Measurements from ENCODE around the gene BRD9.
"Not testable (repeated sequence)": the region's sequence is repeated elsewhere in the genome, so short reads cannot be mapped to it uniquely, and the experiment has no call there.

Gene BRD9

GRCh38 chr5:900781-901180 lies 8.2 kb upstream of the BRD9 start:
- no peak for DNase-seq

- DNase-seq = no peak
Measured at GRCh38 chr5:893711-894110, 1.1 kb upstream of the BRD9 start.

DNA sequence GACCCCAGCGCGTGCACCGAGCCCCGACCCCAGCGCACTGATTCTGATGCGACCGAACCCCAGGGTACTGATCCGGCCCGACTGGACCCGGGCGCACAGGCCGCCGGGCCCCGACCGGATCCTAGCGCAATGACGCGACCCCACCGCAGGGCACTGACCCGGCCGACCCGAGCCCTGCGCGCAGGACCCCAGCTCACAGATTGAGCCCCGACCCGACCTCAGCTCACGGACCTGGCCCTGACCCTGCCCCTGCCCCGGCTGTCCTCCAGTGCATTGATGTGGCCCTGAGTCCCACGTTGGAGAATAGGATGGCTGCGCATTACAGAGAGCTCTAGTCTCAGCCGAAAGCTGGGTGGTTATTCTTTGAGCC lies 521 bp upstream of the BRD9 start:
- no peak for DNase-seq

DNA sequence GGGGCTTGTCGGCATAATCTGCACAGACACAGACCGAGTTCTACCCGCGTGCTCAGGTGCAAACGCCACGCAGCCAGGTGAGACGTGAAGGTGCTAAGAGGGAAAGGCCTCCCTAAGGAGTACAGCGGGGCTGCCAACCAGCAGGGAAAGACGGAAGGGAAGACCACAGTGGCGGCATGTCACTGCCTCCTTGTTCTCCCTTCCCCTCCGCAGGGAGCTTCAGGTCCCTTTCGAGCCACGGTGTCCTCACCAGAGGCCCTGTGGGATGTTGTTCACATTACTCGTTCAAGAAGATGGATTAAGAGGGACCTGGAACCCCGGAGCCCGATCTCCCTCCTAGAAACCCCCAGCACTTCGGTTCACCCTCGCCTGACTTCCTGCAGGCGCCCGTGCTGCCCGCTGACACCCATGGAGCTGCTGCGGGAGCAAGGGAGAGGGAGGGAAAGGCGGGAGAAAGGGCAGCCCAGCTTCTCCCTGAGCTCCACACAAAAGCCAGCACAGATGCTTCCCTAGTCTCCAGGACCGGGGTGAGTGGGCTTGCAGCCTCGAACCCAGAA lies 686 bp downstream of the BRD9 start:
- peak; percentile 4 for DNase-seq

DNA sequence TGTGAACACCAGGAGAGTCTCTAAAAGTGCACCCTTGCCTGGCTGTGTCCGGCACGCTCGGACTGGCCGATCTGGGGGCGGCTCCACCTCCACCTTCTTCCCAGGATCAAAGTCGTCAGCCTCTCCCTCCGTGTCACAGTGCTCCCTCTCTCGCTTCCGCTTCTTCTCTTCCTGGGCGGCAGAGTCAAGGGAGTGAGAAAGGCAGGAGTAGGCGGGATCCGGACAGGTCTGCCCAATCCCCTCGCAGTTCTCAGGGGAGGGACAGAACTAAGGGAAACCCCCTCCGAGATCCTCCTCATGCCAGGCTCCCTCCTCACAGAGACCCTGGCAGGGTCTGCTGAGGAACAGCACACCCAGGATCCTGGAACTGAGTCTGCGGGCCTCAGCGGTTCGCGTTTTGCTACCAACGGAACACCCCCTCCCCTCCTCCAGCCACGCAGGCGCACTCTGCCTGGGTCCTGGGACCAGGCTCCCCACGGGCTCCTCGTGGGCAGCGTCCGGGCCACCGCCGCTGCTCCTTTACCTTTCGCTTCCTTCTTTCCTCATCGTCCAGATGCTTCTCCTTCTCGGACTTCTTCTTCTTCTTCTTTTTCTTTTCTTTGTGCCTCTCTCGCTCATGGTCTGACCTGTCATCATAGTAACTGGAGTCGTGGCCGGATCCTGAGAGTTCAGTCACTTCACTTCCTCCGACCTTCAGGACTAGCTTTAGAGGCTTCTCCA lies 1.3 kb downstream of the BRD9 start:
- peak; percentile 12 for DNase-seq

- DNase-seq = no peak
Measured at GRCh38 chr5:889075-889710, 3.4 kb downstream of the BRD9 start.

DNA sequence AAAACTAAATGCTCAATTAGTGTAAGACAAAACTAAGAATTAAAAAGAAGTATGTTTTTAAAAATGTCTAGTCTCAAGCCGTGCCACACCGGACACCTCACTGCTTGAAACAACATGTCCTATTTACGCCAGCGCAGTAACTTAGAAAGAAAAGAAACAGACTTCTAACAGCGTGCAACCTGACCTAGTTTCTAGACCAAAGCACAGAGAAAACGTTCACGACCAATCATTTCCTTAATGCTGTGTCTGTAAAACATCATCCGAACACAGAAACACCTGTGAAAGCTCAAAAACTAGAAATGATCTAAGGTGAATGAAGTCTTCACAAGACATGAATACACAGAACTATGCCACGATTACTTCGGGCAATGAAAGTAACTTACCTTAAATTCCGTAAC lies 4.0 kb downstream of the BRD9 start:
- DNase-seq = no peak

- DNase-seq = no peak
Measured at GRCh38 chr5:887947-888637, 4.5 kb downstream of the BRD9 start.

DNA sequence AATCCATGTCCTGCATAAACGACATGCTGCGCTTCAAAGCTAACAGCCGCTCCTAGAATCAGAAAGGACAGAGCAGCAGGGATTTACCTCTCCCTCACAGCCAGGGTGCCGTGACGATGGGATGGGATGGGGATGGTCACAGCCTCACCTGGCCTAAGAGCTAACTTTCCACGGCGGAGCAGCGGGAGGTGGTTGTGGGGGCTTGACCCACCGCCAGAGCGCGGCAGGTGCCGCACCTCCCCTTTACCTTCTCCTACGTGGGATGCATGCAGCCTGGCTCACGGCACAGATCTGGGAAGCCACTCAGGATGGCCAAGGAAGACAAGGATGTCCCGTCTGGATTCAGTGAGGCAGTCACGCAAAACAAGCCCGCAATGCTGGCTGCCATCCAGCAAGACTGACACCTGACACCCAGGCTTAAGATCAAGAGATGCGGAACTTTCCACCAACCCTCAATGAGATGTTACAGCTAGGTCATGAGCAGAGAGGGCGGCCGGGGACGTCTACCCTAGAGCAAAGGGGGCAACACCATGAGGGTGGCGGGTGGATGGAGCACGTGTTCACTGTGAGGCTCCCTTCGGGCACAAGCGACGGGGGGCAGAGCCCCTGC lies 5.8 kb downstream of the BRD9 start:
- DNase-seq = no peak

DNA sequence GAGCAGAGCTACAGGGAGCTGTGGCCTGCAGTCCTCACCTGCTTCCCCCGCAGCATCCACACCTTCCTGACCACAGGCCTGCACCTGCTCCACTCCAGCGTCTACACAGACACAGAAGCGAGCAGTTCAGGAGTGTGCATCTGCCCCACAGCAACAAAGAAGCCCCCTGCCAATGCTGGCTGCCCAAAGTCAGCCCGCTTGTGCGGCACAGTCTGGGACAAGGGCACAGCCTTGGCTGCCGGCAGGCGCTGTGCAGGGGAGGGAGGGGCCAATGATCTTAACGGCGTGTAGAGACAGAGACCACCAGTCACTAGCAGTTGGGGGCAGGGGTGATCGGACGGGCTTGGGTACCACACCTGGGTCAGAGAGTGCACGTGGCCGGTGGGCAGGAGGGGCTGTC lies 6.6 kb downstream of the BRD9 start:
- DNase-seq = no peak

DNA sequence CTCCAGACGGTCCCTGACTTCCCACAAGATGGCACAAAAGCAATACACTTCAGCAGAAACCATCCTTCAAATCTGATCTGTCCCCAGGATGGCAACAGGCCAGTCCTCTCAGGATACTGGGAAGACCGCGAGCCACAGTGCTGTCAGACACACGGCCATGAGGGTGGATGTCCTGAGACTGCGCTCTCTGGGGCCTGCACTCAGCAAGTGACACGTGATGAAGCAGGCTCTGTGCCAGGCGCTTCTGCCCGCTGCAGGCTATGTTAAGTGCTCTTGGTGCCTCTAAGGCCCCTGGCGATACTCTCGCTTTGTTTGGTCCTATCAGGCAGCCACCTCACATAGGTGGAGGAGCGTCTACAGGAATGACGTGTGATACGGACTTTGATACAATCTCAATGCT lies 7.1 kb downstream of the BRD9 start:
- no peak for DNase-seq

DNA sequence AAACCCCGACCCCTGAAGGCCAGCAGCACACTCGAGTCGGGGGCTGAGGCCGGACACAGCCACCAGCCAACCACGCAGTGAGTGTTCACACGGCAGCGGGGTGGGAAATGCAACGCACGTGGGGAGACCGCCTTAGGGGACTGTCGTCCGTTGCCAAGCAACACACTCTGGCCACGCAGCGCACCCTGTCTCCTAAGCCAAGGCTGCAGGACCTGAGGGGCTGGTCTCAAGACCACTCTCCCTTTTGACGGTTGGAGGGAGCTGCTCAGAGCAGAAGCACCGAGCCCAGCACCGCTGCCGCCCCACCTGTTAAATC lies 7.5 kb downstream of the BRD9 start:
- DNase-seq = no peak

GRCh38 chr5:884345-885126 lies 8.1 kb downstream of the BRD9 start:
- no peak for DNase-seq

GRCh38 chr5:883475-884181 lies 9.0 kb downstream of the BRD9 start:
- DNase-seq = no peak

GRCh38 chr5:882253-883183 lies 10.1 kb downstream of the BRD9 start:
- no peak for DNase-seq

DNA sequence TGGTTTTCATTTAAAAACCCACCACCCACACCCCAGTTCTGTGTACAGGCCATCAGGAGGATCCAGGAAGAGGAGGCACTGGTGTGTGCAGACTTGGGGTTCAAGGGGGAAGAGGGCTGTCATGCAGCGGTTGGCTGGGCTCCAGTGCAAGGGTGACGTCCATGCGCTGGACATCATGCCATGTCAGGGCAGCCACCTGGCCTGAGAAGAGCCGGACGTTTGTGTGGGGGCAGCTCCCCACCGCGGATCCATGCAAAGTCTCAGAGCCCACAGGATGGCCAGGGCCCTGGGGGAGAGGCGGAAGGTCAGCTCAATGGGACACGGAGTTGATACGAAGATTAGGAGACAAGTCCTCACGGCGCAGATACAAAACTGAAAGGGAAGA lies 11.1 kb downstream of the BRD9 start:
- no peak for DNase-seq

GRCh38 chr5:880816-881550 lies 11.6 kb downstream of the BRD9 start:
- DNase-seq = no peak

DNA sequence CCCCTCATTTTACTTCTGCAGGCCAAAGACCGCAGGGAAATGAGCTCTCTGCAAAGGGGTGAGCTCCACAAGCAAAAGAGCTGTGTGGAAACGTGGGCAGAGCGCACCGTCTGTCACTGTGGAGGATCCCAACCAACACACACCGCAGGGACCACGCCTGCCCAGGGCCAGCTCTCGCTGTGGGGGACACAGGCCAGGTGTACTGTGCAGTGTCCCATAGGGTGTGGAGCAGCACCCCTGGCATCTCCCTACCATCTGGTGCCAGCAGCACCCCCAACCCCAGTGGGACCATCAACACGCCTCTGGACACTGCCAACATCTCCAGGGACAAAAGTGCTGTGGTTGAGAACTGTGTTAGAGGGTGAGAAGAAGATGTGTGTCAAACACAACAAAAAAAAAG lies 13.9 kb downstream of the BRD9 start:
- DNase-seq = not testable (repeated sequence)

DNA sequence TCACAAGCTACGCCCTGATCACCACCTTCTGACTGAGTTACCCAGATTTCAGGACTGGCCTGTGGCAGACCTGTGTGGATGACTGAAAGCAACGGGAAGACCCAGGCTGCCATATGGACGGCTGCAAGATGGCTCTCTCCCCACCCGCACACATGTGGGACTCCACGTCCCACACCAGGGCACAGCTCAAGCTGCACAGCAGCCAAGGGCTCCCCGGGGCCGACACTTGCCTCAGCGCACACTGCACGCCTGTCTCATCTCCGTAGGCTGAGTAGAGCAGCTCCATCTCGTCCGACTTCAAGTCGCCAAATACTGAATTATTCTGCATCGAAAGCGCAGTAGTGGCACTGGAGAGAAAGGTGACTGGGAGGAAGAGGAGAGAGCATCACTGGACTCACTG lies 14.5 kb downstream of the BRD9 start:
- no peak for DNase-seq

Data from suppressor macrophage treated with lipopolysaccharide for 4 hours (primary cell).